Fibroblast of gingiva (primary cell): ENCODE data around the gene CELF5.
A peak's percentile ranks its signal among the peaks of the same experiment; 100 is the strongest.

Source experiments
- DNase-seq: peaks from one replicate; pipeline ENCODE4 v3.0.0-alpha.2; 2011; ENCODE audit warnings: low read depth

Gene CELF5

GRCh38 chr19:3224346-3225168 is at the start of gene CELF5:
Gene CELF5 (plus strand): TSS chr19:3224661. CDS start chr19:3224740, 79 bp downstream.
- no peak for DNase-seq

- DNase-seq, result peak; percentile 78
These were observed 48.4 kb upstream of the CELF5 start for GRCh38 chr19:3175781-3176714.

GRCh38 chr19:3176715-3177501 is 47.6 kb upstream of the CELF5 start:
- no peak for DNase-seq

- no peak for DNase-seq
These were observed 46.0 kb upstream of the CELF5 start, which contains the start of gene S1PR4 for GRCh38 chr19:3178377-3178972. Gene S1PR4 (plus strand): TSS chr19:3178769. CDS start chr19:3178793, 24 bp downstream.

GRCh38 chr19:3178973-3179738 is 45.3 kb upstream of the CELF5 start:
- no peak for DNase-seq

- no peak for DNase-seq
These were observed 44.6 kb upstream of the CELF5 start for GRCh38 chr19:3179739-3180293.

GRCh38 chr19:3183721-3184641 is 40.5 kb upstream of the CELF5 start:
- no peak for DNase-seq

- no peak for DNase-seq
These were observed 39.5 kb upstream of the CELF5 start for GRCh38 chr19:3184847-3185460.

GRCh38 chr19:3185461-3186159 is 38.9 kb upstream of the CELF5 start, which contains the start of gene NCLN:
Gene NCLN (plus strand): TSS chr19:3185930. CDS start chr19:3186031, 101 bp downstream.
- peak; percentile 92 for DNase-seq

- DNase-seq, result no peak
These were observed 38.2 kb upstream of the CELF5 start for GRCh38 chr19:3186160-3186688.

- no peak for DNase-seq
These were observed 37.4 kb upstream of the CELF5 start for GRCh38 chr19:3186891-3187661.

GRCh38 chr19:3187662-3188511 is 36.6 kb upstream of the CELF5 start:
- no peak for DNase-seq

GRCh38 chr19:3188627-3189596 is 35.5 kb upstream of the CELF5 start:
- DNase-seq, result no peak

GRCh38 chr19:3189702-3190469 is 34.6 kb upstream of the CELF5 start:
- DNase-seq, result no peak
